Esophagus squamous epithelium (tissue), 4 donors: ENCODE data around the gene ZNF609.
"Not testable (repeated sequence)": the region's sequence is repeated elsewhere in the genome, so short reads cannot be mapped to it uniquely, and the experiment has no call there.

Source experiments
- CTCF ChIP-seq, 6 experiments: fragments of 450-650 bp in 4 of 6; fragments of 200-600 bp in 2 of 6; sonication (generic) in 2 of 6; IDR thresholded peaks; one replicate each; pipeline ENCODE4 v1.5.1; 2016 to 2019; ENCODE audit warnings: antibody characterized with exemption in 6 of 6, mild to moderate bottlenecking in 4 of 6, moderate library complexity in 4 of 6
- POLR2A ChIP-seq, 4 donors: fragments of 450-650 bp; IDR thresholded peaks; one replicate each; pipeline ENCODE4 v1.6.1; 2017; ENCODE audit warnings: antibody characterized with exemption in 4 of 4, mild to moderate bottlenecking in 4 of 4, moderate library complexity in 3 of 4

- TF ChIP-seq CTCF, POLR2A (IDR thresholded peaks at IDR 0.05): not testable (repeated sequence)
Measured at GRCh38 chr15:64607416-64607815, 147.0 kb downstream of the ZNF609 start.
